H1 (cell line): ENCODE data around the gene TYK2. TPM values are rescaled to one million over a fixed set of nuclear protein-coding genes. Genes with fewer than 3 reads are reported as not detected.

Source experiments
- BACH1 ChIP-seq: IDR thresholded peaks from 2 replicates; pipeline ENCODE4 v1.6.1; 2012; ENCODE audit warnings: low read length, improper control_type of control experiment
- CEBPB ChIP-seq: IDR thresholded peaks from 2 replicates; pipeline ENCODE4 v1.6.1; 2012; ENCODE audit warnings: low read depth, low read length
- EZH2 ChIP-seq: fragments of 200-600 bp; sonication (generic); IDR thresholded peaks from 2 replicates; pipeline ENCODE4 v1.7.1; 2012; ENCODE audit warnings: low read depth, mild to moderate bottlenecking, moderate library complexity, low read length, inconsistent platforms; ENCODE audit not compliant: severe bottlenecking
- FOSL1 ChIP-seq: IDR thresholded peaks from 2 replicates; pipeline ENCODE4 v1.6.1; 2011; ENCODE audit warnings: mild to moderate bottlenecking, low read depth, low read length, moderate library complexity; ENCODE audit not compliant: insufficient read depth
- SAP30 ChIP-seq: fragments of 300-600 bp; sonication (generic); IDR thresholded peaks from 2 replicates; pipeline ENCODE4 v1.7.1; 2012; ENCODE audit warnings: low read length, moderate library complexity, mild to moderate bottlenecking, inconsistent platforms; ENCODE audit not compliant: insufficient read depth, insufficient replicate concordance
- TAF1 ChIP-seq: IDR thresholded peaks from 2 replicates; pipeline ENCODE4 v1.6.1; 2011; ENCODE audit warnings: mild to moderate bottlenecking, low read depth, low read length
- TCF12 ChIP-seq: IDR thresholded peaks from 2 replicates; pipeline ENCODE4 v1.6.1; 2011; ENCODE audit warnings: low read depth, mild to moderate bottlenecking, low read length
- polyA plus RNA-seq, 7 experiments: library from polyadenylated mRNA; depleted of rRNA in 3 of 7; stranded (reverse) in 5 of 7; unstranded in 2 of 7; fragments of >200 nt in 5 of 7; fragments of 200-250 nt in 2 of 7; gene quantifications; 1 replicate in 5 of 7; 2 replicates in 1 of 7; 4 replicates in 1 of 7; pipeline versions ENCODE4 v1.2.1 to v1.2.3, GENCODE V29; 2011 to 2013; ENCODE audit warnings: missing spikeins in 2 of 7, mixed read lengths in 2 of 7
- total RNA-seq: library from RNA; stranded (reverse); fragmentation: NEBNext Ultra II Directional; extraction: Animal tissue kit (Norgen Biotek cat#: 25700); gene quantifications from 2 replicates; pipeline ENCODE4 v1.2.1, GENCODE V29; 2021
- TF ChIP-seq, protein P1 (sequence below), 3 experiments: IDR thresholded peaks; 1 replicate in 2 of 3; 2 replicates in 1 of 3; pipeline versions ENCODE4 v1.5.1 to v1.6.1; 2011; ENCODE audit warnings: low read length in 3 of 3, mild to moderate bottlenecking in 3 of 3, inconsistent platforms in 2 of 3, low read depth in 1 of 3, moderate library complexity in 1 of 3; ENCODE audit not compliant: insufficient read depth in 1 of 3; ENCODE audit errors: control extremely low read depth in 1 of 3

TYK2 gene
- total and polyA plus RNA-seq, 2 of the 8 experiments (the other 6 are each of a cell fraction or from before 2014, with no cell fraction given): 32.1 to 40.8 TPM

DNA sequence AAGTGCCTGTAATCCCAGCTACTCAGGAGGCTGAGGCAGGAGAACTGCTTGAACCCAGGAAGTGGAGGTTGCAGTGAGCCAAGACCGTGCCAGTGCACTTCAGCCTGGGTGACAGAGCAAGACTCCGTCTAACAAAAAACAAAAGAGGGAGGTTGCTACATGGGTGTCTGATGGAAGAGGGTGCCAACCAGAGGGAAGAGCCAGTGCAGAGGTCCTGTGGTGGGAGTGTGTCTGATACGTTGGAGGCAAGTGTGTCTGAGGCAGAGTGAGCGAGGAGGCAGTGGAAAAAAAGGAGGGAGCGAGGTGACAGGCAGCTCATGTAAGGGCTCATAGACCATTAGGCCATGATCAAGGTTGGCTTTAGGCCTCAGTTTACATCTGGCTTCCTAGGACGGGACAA is 46.8 kb upstream of the TYK2 start (continued):
- no peak for TF ChIP-seq TAF1
- no peak for TF ChIP-seq TCF12
- TF ChIP-seq, protein P1, sequence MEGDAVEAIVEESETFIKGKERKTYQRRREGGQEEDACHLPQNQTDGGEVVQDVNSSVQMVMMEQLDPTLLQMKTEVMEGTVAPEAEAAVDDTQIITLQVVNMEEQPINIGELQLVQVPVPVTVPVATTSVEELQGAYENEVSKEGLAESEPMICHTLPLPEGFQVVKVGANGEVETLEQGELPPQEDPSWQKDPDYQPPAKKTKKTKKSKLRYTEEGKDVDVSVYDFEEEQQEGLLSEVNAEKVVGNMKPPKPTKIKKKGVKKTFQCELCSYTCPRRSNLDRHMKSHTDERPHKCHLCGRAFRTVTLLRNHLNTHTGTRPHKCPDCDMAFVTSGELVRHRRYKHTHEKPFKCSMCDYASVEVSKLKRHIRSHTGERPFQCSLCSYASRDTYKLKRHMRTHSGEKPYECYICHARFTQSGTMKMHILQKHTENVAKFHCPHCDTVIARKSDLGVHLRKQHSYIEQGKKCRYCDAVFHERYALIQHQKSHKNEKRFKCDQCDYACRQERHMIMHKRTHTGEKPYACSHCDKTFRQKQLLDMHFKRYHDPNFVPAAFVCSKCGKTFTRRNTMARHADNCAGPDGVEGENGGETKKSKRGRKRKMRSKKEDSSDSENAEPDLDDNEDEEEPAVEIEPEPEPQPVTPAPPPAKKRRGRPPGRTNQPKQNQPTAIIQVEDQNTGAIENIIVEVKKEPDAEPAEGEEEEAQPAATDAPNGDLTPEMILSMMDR (IDR thresholded peaks at IDR 0.05; ENCODE audit: control extremely low read depth in 1 of 3, insufficient read depth in 1 of 3, low read depth in 1 of 3, low read length in 3 of 3): no peak
- TF ChIP-seq SAP30: no peak
- no peak for TF ChIP-seq CEBPB
- TF ChIP-seq FOSL1: no peak
- TF ChIP-seq EZH2: no peak
- no peak for TF ChIP-seq BACH1
